Fibroblast of lung (primary cell): Measurements from ENCODE around the gene ELMOD3.

Source experiments
- EZH2 ChIP-seq: IDR thresholded peaks from 2 replicates; pipeline ENCODE4 v1.5.1; 2012; ENCODE audit warnings: low read length, control low read depth, mild to moderate bottlenecking; ENCODE audit errors: missing control alignments
- TF ChIP-seq, protein P1 (sequence below), 2 donors: IDR thresholded peaks in 1 of 2; conservative IDR thresholded peaks in 1 of 2; 1 replicate in 1 of 2; 2 replicates in 1 of 2; pipeline ENCODE4 v1.5.1; 2011 to 2012; ENCODE audit warnings: low read length in 2 of 2, control low read depth in 1 of 2, inconsistent platforms in 1 of 2, low read depth in 1 of 2, mild to moderate bottlenecking in 1 of 2

DNA sequence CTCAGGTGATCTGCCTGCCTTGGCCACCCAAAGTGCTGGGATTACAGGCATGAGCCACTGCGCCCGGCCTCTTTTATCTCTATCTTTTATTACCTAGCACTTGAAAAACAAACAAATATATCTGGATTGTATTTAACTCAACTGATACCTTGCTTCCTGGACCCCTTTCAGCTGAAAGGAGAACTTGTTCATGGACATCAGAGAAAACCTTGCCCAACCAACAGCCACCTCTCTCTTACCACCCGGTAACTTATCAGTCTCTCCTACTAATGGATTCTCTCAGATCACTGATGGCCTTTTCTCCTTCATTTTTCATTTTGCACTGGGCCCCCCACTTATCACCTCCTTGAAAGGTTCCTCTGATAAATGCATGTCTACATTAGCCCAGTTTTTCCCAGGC lies 7.0 kb upstream of the ELMOD3 start:
- TF ChIP-seq, protein P1, sequence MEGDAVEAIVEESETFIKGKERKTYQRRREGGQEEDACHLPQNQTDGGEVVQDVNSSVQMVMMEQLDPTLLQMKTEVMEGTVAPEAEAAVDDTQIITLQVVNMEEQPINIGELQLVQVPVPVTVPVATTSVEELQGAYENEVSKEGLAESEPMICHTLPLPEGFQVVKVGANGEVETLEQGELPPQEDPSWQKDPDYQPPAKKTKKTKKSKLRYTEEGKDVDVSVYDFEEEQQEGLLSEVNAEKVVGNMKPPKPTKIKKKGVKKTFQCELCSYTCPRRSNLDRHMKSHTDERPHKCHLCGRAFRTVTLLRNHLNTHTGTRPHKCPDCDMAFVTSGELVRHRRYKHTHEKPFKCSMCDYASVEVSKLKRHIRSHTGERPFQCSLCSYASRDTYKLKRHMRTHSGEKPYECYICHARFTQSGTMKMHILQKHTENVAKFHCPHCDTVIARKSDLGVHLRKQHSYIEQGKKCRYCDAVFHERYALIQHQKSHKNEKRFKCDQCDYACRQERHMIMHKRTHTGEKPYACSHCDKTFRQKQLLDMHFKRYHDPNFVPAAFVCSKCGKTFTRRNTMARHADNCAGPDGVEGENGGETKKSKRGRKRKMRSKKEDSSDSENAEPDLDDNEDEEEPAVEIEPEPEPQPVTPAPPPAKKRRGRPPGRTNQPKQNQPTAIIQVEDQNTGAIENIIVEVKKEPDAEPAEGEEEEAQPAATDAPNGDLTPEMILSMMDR (conservative IDR thresholded peaks at IDR 0.05 in 1 of 2, IDR thresholded peaks at IDR 0.05 in 1 of 2; ENCODE audit: low read depth in 1 of 2, low read length in 2 of 2), result no peak
- TF ChIP-seq EZH2, result no peak
